DOHH2 (cell line): Measurements from ENCODE around the gene IPO11.

Source experiments
- H3F3A ChIP-seq: fragments of 200-600 bp; sonication (generic), shearing (Covaris generic); 2 replicates; pipeline ENCODE4 v1.6.0; 2016; ENCODE audit warnings: antibody characterized with exemption, mild to moderate bottlenecking; ENCODE audit not compliant: control insufficient read depth, insufficient read depth
- H3K27ac ChIP-seq: fragments of 200-600 bp; sonication (generic); 2 replicates; pipeline ENCODE4 v1.5.1; 2014; ENCODE audit warnings: low read depth, mild to moderate bottlenecking, low read length, moderate library complexity
- H3K27me3 ChIP-seq: fragments of 200-600 bp; sonication (generic); 2 replicates; pipeline ENCODE4 v1.6.1; 2014; ENCODE audit warnings: mild to moderate bottlenecking, low read length, mixed read lengths; ENCODE audit not compliant: control insufficient read depth
- H3K36me3 ChIP-seq: fragments of 200-600 bp; sonication (generic); 2 replicates; pipeline ENCODE4 v1.6.1; 2014; ENCODE audit warnings: mild to moderate bottlenecking, low read length, moderate library complexity, mixed read lengths; ENCODE audit not compliant: control insufficient read depth
- H3K4me1 ChIP-seq: fragments of 200-600 bp; sonication (generic); 2 replicates; pipeline ENCODE4 v1.6.1; 2014; ENCODE audit warnings: mild to moderate bottlenecking, low read length, mixed read lengths; ENCODE audit not compliant: control insufficient read depth
- H3K4me2 ChIP-seq: fragments of 200-600 bp; sonication (generic); 2 replicates; pipeline ENCODE4 v1.6.0; 2014; ENCODE audit warnings: mild to moderate bottlenecking, low read length, moderate library complexity
- H3K4me3 ChIP-seq: fragments of 200-600 bp; sonication (generic); 2 replicates; pipeline ENCODE4 v1.5.1; 2014; ENCODE audit warnings: mild to moderate bottlenecking, low read length, mixed read lengths
- H3K79me2 ChIP-seq: fragments of 200-600 bp; sonication (generic); 2 replicates; pipeline ENCODE4 v1.6.1; 2014; ENCODE audit warnings: mild to moderate bottlenecking, low read length, mixed read lengths; ENCODE audit not compliant: control insufficient read depth
- H3K9me2 ChIP-seq: fragments of 200-600 bp; sonication (generic); replicated peaks from 2 replicates; pipeline ENCODE4 v1.6.1; 2014; ENCODE audit warnings: mild to moderate bottlenecking, low read length, mixed read lengths; ENCODE audit not compliant: control insufficient read depth
- H3K9me3 ChIP-seq: fragments of 200-600 bp; sonication (generic); 2 replicates; pipeline ENCODE4 v1.6.1; 2014; ENCODE audit warnings: antibody characterized with exemption, low read length, mixed read lengths; ENCODE audit not compliant: control insufficient read depth, insufficient read depth
- H4K20me1 ChIP-seq: fragments of 200-600 bp; sonication (generic); 2 replicates; pipeline ENCODE4 v1.6.0; 2014; ENCODE audit warnings: low read depth, mild to moderate bottlenecking, antibody characterized with exemption, low read length, moderate library complexity; ENCODE audit not compliant: control insufficient read depth, insufficient read depth
- EZH2phosphoT487 ChIP-seq: fragments of 200-600 bp; sonication (generic); IDR thresholded peaks from 2 replicates; pipeline ENCODE4 v1.6.1; 2017; ENCODE audit warnings: borderline replicate concordance, mild to moderate bottlenecking, antibody characterized with exemption, low read length, moderate library complexity, mixed read lengths
- TF ChIP-seq, protein P1 (sequence below): fragments of 200-600 bp; sonication (generic); IDR thresholded peaks from one replicate; pipeline ENCODE4 v1.5.1; 2014; ENCODE audit warnings: antibody characterized with exemption, mild to moderate bottlenecking, low read depth, low read length; ENCODE audit not compliant: poor library complexity, severe bottlenecking

Gene IPO11

GRCh38 chr5:62642468-62642867 lies 229.9 kb downstream of the IPO11 start:
- H3K4me3 ChIP-seq: no peak overlapping the region
- H3K79me2 ChIP-seq: no peaks in the 10 kb centered on the region
- H3K36me3 ChIP-seq: no peaks in the 10 kb centered on the region
- H3K27ac ChIP-seq: no peak overlapping the region
- no peaks in the 10 kb centered on the region for H3F3A ChIP-seq
- H3K4me1 ChIP-seq: peaks cover 8% of the 10 kb centered on the region
- H3K4me2 ChIP-seq: no peak overlapping the region
- H3K27me3 ChIP-seq: no peaks in the 10 kb centered on the region
- no peaks in the 10 kb centered on the region for H3K9me2 ChIP-seq
- H4K20me1 ChIP-seq: no peaks in the 10 kb centered on the region
- TF ChIP-seq, protein P1, sequence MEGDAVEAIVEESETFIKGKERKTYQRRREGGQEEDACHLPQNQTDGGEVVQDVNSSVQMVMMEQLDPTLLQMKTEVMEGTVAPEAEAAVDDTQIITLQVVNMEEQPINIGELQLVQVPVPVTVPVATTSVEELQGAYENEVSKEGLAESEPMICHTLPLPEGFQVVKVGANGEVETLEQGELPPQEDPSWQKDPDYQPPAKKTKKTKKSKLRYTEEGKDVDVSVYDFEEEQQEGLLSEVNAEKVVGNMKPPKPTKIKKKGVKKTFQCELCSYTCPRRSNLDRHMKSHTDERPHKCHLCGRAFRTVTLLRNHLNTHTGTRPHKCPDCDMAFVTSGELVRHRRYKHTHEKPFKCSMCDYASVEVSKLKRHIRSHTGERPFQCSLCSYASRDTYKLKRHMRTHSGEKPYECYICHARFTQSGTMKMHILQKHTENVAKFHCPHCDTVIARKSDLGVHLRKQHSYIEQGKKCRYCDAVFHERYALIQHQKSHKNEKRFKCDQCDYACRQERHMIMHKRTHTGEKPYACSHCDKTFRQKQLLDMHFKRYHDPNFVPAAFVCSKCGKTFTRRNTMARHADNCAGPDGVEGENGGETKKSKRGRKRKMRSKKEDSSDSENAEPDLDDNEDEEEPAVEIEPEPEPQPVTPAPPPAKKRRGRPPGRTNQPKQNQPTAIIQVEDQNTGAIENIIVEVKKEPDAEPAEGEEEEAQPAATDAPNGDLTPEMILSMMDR: no peak
- TF ChIP-seq EZH2phosphoT487: no peak
- H3K9me3 ChIP-seq: no peaks in the 10 kb centered on the region

DNA sequence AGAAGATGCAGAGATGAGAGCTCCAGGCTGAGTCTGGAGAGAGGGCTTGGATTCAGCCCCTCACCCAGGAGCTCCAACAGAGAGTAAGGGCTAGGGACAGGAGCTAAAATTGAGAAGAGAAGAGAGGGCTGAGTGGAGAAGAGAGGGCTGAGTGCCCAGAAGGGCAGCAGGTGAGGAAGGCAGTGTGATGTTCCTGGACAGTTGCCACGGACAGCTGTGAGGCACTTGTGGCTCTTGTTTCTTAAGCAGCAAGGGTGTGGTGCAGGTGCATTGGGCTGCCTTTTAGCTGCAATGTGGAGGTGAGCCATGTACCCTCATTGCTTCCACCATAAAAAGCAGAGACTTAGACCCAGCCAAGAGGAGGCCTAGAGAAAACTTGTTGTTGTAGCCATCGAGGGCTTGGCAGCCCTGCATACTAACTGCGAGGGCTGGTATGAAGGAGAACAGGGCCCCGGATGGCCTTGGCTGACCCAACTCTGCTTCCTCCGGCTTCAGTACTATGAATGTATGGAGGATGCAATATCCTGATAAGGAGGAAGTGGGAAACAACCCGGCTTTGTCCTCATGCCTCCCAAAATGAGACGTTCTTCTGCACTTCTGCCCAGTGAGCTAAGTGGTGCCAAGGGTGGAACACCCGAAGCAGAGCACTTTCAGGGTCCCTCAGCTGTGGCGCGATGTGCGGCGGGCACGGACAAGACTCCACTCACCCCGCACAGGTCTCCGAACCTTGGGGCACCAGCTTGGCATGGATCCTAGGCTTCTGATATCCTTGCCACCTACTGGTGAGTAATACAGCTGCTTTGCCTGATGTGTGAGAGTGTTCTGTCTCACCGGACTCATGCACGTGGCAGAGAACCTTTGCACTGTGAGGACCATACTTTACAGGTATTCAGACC lies 231.2 kb downstream of the IPO11 start:
- TF ChIP-seq EZH2phosphoT487: no peak
- TF ChIP-seq, protein P1: no peak
- Histone ChIP-seq H3K27me3 (no peaks in the 10 kb centered on the region), H4K20me1 (no peaks in the 10 kb centered on the region), H3K9me2 (no peaks in the 10 kb centered on the region), H3F3A (no peaks in the 10 kb centered on the region), H3K4me1 (peaks cover 8% of the 10 kb centered on the region), H3K79me2 (no peaks in the 10 kb centered on the region), H3K36me3 (no peaks in the 10 kb centered on the region), H3K4me3 (no peak overlapping the region), H3K9me3 (no peaks in the 10 kb centered on the region), H3K4me2 (no peak overlapping the region), H3K27ac (no peak overlapping the region)

DNA sequence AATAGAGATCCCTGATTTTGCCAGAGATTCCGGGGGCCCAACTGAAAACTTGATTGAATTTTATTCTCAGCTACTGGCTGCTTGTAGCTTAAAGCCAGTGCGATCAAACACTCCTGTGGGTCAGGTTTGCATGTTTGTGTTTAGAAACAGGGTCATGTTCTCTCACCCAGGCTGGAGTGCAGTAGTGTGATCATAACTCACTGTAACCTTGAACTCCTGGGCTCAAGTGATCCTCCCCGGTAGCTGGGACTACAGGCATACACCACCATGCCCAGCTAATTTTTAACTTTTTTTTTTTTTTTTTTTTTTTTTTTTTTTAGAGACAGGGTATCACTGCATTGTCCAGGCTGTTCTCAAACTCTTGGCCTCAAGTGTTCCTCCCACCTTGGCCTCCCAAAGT lies 232.7 kb downstream of the IPO11 start:
- TF ChIP-seq, protein P1: no peak
- no peak for TF ChIP-seq EZH2phosphoT487
- no peaks in the 10 kb centered on the region for H4K20me1 ChIP-seq
- no peak overlapping the region for H3K4me2 ChIP-seq
- no peak overlapping the region for H3K4me3 ChIP-seq
- H3K27me3 ChIP-seq: no peaks in the 10 kb centered on the region
- H3K9me2 ChIP-seq: no peaks in the 10 kb centered on the region
- H3K36me3 ChIP-seq: no peaks in the 10 kb centered on the region
- no peaks in the 10 kb centered on the region for H3K9me3 ChIP-seq
- no peaks in the 10 kb centered on the region for H3F3A ChIP-seq
- no peaks in the 10 kb centered on the region for H3K79me2 ChIP-seq
- no peak overlapping the region for H3K27ac ChIP-seq
- H3K4me1 ChIP-seq: peaks cover 8% of the 10 kb centered on the region
